Measurements from ENCODE around the gene LMAN1.

Gene LMAN1

DNA sequence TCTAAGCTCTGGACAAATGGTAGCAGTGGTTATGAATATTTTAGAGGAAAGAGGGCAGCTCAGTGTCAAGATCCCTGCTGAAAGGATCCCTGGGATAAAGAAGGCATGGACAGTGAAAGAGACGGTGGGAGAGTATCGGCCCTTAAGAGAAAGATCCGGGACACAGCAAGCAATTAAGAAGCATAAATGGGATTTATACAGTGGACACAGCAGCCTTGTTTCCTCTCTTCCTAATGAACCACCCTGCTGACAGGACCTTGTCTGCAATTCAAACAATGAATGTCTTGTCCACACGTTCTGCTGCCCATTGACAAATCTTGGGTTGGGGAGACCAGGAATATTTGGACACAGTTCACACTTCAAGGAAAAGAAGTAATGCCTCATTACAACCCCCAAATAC is 57.1 kb downstream of the LMAN1 start:
- DNase-seq = no peak

DNA sequence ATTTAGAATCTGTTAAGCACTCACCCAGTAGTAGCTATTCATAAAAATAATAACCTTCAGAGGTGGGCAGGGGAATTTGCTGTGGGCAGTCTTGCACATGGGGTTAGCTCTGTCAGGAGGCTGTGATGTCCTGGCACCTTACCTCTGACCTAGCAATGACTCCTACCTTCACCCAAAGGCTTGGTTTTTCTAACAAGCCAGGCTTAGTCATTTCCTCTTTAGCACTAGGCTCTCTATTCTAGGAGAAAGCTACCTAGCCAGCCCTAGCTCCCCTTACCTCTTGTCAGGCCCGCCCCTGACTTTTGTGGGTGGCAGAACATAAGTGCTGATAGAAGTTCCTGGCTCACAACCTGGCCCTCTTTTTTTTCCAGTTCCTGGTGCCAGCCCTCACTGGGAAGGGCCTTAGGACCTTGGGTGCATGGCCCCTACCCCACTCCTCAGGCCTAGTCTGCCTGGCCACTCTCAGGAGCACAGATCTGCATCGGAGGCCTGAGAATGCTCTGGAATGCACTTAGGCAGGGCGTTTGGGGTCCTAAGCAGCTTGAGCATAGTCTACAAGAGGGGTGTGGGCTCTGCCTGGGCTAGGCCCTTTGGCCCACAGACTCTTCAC is 58.3 kb downstream of the LMAN1 start:
- no peak for DNase-seq

DNA sequence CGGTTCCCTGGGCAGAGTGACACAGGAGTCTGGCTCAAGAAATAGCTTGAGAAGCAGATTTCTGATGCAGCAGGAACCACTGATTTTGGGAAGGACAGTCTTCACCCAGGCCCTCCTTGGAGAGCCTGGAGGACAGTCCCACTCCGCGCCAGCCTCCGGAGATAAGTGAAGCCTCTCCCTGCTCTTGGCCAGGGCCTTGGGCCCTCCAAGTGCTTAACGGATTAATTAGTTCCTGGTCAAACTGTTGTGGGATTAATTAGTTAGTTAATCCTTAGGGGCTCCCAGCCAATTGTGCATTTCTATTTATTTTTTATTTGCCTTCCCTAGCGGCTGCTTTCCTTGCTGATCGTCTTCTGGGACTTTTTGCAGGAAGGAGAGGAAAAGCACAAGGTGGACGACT is 60.2 kb downstream of the LMAN1 start:
- DNase-seq = no peak

DNA sequence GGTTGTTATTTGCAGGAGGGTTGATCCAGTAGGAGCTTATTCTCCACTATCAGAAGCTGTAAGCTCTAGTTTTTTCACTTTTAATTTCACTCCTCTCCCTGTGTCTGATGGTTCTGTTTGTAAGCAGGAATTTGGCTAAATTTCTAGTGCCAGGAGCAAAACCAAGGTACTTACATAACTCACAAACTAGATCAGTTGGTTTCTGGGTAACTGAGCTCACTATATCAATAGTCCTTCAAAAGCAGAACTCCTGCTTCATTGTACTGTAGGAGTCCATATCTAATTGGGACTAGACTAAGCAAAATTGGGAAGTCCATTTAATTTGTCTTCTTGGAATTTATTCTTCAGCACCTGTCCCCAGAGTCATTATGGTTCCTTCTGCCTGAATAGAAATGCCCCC is 65.7 kb downstream of the LMAN1 start:
- DNase-seq = no peak

GRCh38 chr18:59286341-59286740 is 72.7 kb downstream of the LMAN1 start:
- no peak for DNase-seq

GRCh38 chr18:59282341-59282740 is 76.7 kb downstream of the LMAN1 start:
- no peak for DNase-seq

- no peak for DNase-seq
These were observed 79.3 kb downstream of the LMAN1 start for GRCh38 chr18:59279722-59280121.

GRCh38 chr18:59279193-59279592 is 79.9 kb downstream of the LMAN1 start:
- DNase-seq = no peak

- DNase-seq = no peak
These were observed 80.3 kb downstream of the LMAN1 start for GRCh38 chr18:59278793-59279192.
